ENCODE measurements around the gene DYNLRB2.

Gene DYNLRB2

DNA sequence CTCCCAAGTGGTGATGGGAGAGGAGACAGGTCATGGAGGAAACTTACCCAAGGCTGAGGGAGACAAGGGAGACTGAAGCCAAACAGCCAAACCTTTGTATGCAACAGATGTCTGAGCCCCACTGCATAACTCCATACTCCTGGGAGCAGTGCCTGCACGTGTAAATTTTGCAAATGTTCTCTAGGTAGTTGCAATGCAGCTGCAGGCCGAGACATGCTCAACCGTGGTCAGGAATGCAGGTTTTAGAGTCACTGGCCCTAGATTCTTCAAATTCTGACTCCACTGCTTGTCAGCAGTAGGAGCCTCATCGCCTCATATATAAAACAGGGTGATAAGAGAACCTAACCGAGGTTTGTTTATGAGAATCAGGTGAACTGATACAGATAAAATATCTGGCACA lies 11.5 kb downstream of the DYNLRB2 start:
- no peak for DNase-seq (ENCODE audit: low spot score)

DNA sequence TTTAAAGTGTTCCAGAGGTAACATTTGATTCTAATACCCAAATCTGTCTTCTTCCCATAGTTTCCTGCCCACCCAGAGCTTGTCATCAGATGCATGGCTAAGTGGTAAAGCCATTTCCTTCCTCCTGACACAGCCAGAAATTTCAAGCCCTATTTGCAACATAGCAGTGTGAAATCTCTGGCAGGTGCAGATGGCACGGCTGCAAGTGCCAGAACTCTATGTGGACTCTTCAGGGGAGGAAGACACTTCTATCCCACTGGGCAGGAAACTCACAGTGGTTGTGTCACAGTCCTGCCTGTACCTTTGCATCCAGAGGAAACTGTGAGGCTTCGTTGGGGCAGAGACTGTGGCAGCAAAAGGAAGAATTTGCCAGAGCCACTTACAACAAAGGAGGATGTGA lies 13.2 kb downstream of the DYNLRB2 start:
- DNase-seq (ENCODE audit: low spot score): no peak

DNA sequence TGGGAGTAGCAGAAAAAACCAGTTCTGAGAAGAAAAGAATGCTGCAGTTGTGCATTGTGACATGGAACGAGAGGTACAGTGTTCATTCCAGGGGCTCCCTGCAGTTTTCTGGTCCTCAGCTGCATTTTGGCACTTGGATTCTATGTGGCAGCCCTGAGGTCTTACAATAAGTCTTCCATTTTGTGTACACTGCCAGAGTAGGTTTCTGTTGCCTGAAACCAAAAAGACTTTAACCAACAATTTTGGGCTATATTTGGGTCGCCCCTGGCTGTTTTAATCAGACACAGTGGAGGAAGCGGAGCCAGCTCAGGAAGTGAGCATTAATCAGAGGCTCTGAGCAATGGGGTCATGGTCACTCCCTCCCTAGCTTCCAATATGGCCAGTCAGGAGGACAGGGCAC lies 15.7 kb downstream of the DYNLRB2 start:
- DNase-seq (ENCODE audit: low spot score): no peak

DNA sequence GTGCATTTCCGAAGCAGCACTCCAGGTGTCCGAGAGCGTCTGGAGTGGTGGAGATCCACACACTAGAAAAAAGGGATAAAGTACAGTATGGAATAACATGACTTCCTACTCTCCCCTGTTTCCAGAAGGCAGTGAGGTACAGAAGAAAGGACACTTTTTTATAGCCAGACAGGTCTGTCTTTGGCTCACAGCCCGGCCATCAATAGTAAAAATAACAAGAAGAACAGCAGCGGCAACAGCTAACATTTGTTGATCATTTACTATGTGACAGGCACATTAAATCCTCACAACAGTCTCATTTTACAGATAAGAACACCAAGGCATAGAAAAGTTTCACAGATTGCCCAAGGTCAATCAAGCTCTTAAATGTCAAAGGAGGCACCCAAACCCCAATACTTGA lies 16.2 kb downstream of the DYNLRB2 start:
- DNase-seq (ENCODE audit: low spot score): no peak

DNA sequence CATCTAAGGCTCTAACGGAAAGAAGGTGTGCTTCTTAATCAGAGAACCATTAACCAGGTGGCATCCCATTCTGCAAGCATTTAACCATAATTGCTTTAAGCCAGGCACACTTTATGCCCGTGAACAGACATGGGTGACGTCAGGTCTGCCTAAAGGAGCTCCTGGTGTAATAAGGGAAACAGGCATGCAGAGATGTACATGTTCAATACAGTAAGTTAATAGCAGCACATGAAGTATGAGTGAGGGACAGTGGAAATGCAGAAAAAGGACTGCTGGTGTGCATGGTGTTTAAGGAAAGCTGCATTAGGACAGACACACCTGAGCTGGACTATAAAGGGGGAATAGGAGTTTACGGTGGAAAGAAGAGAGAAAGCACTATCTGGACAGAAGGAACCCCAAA lies 18.6 kb downstream of the DYNLRB2 start:
- DNase-seq (ENCODE audit: low spot score): no peak

DNA sequence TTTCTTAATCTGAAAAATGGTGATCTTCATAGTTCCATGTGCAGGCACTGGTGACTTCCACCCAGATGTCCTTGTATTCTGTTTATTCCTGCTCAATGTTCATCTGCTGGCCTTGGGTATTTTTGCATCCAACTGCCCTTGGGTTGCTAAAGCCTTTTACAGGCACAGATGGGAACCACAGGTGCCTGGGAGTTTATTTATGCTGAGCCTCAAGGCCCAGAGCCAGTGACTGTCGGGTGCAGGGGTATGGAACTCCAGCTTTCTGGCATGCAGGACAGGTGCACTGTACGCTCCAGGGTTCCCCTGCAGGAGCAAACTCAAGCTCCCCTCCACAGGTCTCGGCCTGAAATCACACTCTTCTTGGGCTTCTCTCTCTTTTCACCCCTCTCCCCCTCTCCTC lies 22.3 kb downstream of the DYNLRB2 start:
- no peak for DNase-seq (ENCODE audit: low spot score)

DNA sequence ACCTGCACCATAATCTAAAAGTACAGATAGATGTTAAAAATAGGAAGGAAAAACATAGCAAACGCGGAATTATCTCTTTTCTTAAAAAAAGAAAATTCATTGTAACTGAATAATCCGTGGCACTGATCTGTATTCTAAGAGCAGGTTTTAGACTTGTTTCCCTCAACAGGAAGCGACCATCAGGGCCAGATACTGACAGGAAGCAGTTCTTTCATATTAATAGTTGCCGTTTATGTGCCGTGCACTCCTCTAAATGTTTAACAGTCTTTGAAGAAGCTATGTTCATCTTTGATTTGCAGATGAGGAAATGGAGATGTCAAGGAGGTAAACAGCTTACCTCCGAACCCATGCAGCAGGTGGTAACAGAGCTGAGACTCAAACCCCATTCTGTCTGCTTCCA lies 23.6 kb downstream of the DYNLRB2 start:
- DNase-seq (ENCODE audit: low spot score): no peak

DNA sequence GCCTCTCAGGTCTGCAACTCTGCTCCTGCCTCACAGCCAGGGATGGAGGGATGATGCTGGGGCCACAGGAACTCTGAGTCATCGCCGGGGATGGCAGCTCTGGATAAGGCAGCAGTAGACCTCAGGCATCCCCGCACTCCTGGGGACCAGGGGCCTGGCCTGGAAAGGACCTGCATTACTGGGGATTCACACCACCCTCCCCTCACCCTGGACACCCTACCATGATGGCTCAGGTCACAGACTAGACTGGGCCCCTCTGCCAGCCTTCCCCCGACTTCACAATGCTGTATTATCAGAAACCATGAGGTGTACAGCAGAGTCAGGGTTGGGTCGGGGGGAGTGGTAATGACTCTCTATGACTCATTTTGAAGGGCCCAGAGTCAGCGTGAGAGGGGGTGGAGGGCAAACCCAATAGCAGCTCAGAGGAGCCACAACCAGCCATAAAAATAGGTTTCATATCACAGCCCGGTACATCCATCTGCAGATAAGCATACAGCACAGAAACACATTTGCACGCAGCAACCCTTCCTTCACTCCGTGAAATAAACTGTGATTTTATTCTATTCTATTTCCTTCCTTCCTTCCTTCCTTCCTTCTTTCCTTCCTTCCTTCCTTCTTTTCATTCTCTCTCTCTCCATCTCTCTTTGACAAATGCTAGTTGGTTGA lies 28.8 kb downstream of the DYNLRB2 start:
- peak; percentile 44 for DNase-seq (ENCODE audit: low spot score)

DNA sequence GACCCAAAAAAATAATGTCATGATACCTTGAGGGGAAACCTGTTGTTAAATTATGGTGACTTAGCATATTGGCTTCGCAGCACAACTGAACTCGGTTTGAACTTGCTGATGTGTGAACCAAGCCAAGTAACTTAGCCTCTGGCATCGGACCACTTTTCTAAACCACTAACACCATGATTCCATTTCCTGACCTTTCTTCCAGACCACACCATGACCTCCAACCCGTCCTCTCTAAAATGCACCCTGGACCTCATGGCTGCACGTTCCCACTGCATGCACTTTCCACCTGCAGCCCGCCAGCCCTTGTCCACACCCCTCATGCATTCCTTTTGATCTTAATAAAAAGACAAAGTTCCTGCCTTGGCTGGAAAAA lies 29.3 kb downstream of the DYNLRB2 start:
- peak; percentile 43 for DNase-seq (ENCODE audit: low spot score)

DNA sequence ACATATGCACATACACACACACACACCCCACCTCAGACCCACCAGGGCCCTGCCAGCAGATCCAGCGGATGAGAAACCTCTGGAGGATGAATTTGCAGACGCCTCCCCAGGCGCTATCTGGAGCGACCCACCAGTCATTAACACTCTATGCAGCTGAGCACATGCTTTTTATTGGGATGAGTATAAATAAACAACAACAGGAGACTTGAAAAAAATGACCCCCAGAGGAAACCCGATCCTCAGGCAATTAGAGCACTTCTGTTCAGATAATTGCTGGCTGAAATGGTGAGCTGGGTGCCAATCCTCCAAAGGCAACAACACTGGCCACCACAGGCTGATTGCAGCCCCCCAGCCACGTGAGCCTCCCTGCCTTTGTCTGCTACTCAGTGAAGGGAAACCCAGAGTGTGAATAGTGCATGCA lies 32.9 kb downstream of the DYNLRB2 start:
- DNase-seq (ENCODE audit: low spot score): no peak

DNA sequence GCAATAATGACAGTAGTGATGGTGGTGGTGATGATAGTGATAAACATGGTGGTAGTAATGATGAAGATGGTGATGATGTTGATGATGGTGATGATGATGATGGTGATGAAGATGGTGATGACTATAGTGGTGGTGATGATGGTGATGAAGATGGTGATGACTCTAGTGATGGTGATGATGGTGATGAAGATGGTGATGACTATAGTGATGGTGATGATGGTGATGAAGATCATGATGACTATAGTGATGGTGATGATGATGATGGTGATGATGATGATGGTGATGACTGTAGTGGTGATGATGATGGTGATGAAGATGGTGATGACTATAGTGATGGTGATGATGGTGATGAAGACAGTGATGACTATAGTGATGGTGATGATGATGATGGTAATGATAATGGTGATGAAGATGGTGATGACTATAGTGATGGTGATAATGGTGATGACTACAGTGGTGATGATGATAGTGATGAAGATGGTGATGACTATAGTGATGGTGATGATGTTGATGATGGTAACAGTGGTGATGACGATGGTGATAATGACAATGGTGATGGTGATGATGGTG lies 35.6 kb downstream of the DYNLRB2 start:
- DNase-seq (ENCODE audit: low spot score): no peak

DNA sequence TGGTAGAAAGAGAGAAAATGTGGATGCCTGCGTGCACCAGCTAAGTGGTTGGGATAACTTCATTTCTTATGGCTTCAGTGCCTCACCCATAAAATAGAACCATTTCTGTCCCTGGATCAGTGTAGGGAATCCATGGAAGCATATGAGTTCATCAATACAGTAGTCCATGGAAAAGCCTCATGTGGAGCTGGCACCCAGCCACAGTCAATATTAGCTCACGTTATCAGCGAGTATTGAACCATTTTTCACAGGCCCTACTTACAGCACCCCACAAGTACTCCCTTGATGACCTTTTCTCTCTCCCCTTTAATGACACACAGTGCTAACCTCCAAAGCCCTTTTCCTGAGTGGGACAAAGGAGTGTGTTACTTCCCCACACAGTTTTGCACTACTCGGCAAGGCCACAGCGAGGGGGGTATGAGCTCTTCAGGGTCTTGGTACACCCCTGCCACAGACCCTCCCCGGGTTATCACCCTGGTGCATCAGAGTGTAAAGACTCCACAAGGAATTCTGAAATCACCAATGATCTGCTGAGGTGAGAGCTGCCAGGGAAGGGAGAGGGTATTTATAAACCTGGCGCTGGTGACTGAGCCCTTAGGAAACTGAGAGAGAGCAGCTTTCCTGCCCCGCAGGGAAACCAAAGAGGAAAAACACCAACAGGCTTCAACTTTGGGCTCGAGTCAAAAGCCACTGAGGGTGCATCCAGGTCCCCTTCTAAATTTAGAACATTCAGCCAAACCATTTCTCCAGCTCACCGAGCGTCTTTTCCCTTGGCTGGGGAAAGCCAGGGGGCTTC lies 36.9 kb downstream of the DYNLRB2 start:
- DNase-seq (ENCODE audit: low spot score): no peak

DNA sequence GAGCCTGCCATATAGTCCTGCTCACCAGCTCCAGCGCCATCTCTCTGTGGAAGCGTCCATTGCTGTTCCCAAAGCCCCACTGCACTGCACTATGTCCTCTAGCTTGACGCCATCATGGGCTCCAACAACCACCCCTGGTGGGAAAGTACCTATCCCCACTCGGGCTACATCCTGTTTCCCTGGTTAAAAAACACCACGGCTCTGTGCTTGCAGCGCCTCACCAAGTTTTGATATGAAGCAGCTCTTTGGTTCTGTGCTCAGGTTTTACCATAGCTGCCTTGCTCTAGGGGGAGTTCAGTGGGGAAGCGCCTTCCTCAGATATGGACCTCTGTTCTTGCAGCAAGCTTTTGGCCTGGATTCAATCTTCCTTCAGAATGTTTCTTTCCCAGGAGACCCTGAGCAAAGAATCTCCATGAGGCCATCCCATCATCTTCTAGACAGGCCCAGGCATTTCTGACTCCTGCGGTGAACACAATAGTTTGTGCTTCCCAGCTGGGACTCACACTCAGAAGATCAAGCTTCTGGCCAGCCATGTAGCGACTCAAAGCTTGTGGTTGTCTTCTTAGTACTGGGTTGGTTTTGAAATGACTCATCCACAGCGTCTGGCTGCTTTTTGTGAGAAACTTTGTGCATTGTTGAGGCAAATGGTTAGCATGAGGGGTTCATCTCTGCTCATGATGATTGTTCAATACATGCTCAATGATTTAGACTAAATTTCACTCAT lies 39.5 kb downstream of the DYNLRB2 start:
- DNase-seq (ENCODE audit: low spot score): peak; percentile 34

DNA sequence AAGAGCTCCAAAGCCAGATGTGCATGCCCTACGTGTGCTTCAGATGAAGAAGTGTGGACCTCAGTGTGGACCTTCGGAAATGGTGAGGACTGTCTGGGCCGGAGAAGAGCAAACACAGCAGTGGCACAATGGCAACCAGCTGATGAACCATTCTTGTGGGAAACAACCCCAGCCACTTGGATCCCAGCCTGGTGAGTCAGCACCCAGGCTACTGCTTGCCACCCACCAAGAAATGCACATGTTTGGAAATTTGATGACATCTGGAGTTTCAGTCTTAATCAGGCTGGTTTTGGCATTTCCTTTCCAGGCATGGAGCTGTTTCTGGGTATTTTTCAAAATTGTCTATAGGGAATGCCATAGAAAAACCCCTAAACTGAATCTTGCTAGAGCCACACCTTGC lies 42.7 kb downstream of the DYNLRB2 start:
- DNase-seq (ENCODE audit: low spot score): peak; percentile 53

DNA sequence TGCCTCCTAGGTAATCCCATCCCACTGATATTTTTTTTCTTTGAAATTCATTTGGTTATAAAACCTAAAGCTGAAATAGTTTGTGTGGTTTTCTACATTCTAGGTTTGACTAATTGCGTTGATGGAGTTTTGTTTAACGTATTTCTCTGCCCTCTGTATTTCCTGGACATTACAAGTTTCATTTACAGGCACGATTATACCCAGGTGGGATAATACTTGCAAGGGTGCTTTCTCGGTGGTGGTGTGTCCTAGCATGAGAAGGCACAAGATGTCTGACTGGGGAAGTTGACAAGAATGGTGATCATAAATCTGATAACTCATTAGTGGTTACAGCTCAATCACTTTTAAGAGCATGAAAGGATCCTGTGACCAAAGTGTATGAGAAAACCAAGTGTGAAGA lies 45.0 kb downstream of the DYNLRB2 start:
- no peak for DNase-seq (ENCODE audit: low spot score)

DNA sequence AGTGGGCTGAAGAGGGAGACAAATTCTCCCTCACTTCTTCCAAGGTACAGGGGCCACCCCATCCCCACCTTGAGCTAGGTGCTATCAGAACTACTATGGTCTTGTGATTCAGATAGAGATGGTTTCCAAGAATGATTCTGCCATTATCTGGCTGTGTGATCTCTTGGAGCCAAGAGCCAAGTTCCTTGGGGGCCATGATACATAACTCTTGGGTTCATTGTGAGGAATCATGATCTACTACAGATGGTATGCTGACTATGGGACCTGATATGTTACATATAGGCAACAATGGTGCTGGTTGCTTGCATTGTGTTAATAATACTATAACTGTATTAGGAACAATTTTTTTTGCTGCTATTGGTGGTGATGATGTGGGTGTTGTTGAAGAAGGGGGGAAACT lies 45.7 kb downstream of the DYNLRB2 start:
- DNase-seq (ENCODE audit: low spot score): no peak

DNA sequence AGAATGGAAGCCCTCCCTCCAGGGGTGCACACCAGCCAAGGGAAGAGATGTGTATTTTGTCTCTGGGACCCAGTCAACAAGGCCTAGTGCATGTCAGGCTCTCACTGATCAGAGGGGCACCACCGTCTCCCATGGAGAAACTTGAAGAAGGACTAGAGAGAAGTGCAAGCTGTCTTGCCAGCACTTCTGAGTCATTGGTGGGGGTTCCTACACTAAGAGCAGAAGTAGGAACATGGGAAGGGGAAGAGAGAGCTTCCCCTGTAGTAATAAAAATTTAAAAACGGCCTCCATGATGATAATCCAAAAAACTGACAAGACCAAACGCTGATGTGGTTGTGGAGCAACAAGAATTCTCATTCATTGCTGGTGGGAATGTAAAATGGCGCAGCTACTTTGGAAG lies 46.3 kb downstream of the DYNLRB2 start:
- DNase-seq (ENCODE audit: low spot score): no peak

DNA sequence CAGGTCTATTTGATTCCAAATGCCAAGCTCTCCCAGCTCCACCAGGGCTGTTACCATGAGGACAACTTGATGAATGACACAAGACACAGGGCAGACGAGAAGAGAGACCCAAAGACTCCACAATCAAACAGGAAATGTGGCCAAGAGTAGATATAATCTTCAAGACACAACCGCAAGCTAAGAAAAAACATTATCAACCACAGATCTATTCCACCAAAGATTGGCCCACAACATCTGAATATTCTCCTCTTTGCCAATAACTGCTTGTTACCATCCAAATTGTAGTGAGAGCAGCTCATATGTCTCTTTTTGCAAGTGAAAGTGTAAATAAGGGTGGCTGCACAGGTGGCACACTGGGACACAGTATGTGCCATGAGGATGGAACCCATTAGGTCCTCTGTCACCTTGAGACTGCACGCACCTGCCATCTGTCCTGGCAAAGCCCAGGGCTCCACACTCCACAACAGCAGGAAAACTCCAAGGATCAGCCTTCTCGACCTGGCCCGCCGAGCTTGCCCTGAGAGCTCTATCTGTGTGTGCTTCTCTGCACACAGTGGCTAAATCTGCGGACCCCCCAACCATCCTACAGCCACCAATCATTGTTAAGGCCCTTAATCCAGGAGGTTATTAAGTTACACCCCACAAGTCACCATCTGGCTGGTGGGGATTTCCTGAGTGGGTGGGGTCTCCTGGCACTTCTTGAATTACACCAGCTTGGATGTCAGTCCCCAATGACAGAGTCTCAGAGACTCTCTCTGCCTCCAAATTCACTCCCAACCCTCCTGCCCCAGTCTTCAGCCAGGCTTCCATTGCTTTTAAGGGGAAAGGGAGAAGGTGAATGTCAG lies 50.5 kb downstream of the DYNLRB2 start:
- DNase-seq (ENCODE audit: low spot score): no peak

DNA sequence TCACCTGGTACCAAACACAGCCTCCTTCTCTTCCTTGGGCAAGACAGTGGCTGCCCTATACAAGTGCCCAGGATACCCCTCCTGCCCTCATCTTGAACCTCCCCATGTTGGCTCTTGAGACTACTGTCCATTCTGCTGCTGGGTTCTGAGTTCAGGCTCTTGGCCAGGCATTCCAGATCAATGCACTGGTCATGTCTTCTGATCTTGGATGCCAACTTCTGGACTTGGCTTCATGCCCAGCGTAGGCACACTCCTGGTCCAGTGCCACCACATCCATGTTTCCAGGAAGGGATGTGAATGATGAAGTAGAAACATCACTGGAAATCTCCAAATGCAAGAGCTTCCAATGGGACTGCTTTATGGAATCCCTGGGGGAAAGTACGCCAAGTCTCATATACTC lies 51.5 kb downstream of the DYNLRB2 start:
- no peak for DNase-seq (ENCODE audit: low spot score)

DNA sequence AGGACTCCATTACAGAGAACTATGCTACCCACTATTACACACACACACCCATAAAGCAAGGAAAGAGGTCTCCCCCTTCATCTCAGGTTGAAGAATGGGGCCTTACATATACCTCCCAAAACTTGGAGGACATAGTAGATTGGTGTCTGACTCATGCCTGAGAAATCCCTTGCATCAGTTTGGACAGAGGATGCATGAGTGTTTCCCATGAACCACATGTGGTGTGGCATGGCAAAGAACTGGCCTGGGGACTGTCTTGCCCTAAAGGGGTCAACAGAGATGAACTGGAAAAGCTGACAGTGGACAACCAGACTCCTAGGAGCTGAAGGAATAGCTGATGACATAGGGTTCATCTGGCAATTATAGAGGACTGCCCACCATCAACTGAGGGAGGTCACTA lies 54.0 kb downstream of the DYNLRB2 start:
- no peak for DNase-seq (ENCODE audit: low spot score)

DNA sequence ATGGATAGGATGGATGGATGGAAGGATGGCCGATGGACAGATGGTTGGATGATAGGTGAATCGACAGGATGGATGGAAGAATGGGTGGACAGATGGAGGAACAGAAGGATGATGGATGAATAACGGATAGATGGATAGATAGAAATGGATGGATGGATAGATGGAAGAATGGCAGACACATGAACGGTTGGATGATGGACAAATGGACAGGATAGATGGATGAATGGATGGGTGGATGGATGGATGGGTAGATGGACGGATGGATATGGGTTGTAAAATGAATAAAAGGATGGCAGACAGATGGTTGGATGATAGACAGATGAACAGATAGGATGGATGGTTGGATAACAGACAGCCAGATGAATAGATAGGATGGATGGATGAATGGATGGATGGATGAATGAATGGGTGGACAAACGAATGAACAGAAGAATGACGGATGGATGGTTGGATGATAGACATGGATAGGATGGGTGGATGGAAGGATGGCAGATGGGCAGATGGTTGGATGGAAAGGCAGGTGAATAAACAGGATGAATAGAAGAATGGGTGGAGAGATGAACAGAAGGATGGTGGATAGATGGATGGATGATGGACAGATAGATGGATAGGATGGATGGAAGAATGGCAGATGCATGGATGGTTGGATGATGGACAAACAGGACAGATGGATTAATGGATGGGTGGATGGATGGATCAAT lies 55.9 kb downstream of the DYNLRB2 start:
- DNase-seq (ENCODE audit: low spot score): no peak

Data from AG08396 (cell line).